Measurements from ENCODE around the gene ZNF648.
"Not testable (repeated sequence)": the region's sequence is repeated elsewhere in the genome, so short reads cannot be mapped to it uniquely, and the experiment has no call there.

ZNF648 gene, protein sequence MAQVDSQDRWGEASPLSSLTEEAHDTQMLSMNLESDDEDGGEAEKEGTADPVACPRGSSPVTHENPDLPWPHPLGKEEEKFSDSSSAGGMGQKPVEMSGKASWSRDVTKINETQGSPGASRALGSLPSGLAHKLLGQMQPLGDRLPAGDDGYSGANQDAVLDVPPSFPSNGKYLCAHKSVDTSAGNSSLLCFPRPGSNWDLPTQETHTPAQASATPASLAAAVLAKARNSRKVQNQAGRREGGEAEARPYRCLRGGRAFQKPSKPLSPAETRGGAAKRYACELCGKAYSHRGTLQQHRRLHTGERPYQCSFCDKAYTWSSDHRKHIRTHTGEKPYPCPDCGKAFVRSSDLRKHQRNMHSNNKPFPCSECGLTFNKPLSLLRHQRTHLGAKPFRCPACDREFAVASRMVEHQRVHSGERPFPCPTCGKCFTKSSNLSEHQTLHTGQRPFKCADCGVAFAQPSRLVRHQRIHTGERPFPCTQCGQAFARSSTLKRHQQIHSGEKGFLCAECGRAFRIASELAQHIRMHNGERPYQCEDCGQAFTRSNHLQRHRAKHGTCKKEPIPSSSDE

GRCh38 chr1:182061594-182061993, at the start of gene ZNF648:
ZNF648 (minus strand) TSS chr1:182061712; CDS start chr1:182058010, 3,702 bp downstream.
- no peak for DNase-seq

DNA sequence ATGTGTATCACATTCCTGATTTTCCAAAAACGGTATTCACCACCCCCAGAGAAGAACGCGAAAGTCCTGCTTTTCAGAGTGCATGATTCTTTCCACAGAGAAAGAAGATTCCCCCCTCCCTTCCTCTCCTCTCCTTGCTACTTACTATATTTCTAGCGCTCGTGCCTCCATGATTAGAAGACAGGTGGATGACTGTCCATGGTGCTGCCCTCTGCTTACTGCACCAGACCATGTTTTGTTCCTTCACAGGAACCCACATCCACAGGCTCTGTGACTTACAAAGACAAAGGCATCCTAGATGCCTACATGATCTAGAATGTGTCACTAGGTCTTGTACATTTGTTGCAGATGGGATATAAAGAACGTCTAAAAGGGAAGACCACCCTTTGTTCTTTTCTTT, 49.1 kb upstream of the ZNF648 start:
- no peak for DNase-seq

- no peak for DNase-seq
Observed at GRCh38 chr1:182109771-182110170, 48.3 kb upstream of the ZNF648 start.

DNA sequence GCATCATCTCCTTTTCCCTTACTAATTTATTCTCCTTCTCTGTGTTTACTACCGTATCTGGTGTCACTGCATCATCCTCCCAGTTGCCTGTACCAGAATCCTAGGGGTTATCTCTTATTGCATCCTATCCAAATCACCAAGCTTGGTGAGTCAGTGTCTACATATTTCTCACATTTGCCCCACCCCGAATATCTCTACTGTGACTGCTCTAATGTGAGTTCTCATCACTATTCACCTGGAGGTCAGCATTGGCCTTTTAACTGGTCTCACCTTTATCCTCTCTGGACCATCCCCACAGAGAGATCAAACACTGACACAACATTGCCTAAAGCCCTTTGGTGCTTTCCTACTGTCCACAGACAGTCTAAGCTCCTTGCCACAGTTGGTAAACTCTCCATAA, 45.7 kb upstream of the ZNF648 start:
- DNase-seq: no peak

GRCh38 chr1:182102043-182102416, 40.5 kb upstream of the ZNF648 start:
- no peak for DNase-seq

GRCh38 chr1:182101415-182102042, 40.0 kb upstream of the ZNF648 start:
- DNase-seq: no peak

- no peak for DNase-seq
Observed at GRCh38 chr1:182098301-182098700, 36.8 kb upstream of the ZNF648 start.

DNA sequence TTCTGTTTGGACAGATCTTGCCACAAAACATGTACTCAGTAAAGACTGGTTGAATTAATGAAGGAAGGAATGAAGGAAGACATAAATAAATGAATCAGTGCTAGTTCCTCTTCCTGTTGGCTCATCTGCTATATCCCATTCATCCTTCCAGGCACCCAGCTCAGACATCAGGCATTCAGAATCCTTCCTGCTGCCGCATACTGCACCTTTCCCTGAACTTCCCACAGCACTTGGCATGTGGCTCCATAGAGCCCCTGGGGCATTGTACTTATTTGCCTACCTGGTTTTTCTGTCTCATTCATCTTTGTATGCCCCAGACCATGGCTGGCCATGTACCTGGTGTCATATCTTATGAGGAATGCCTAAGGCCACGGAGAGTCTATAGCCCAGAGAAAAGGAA, 34.4 kb upstream of the ZNF648 start:
- DNase-seq: no peak

DNA sequence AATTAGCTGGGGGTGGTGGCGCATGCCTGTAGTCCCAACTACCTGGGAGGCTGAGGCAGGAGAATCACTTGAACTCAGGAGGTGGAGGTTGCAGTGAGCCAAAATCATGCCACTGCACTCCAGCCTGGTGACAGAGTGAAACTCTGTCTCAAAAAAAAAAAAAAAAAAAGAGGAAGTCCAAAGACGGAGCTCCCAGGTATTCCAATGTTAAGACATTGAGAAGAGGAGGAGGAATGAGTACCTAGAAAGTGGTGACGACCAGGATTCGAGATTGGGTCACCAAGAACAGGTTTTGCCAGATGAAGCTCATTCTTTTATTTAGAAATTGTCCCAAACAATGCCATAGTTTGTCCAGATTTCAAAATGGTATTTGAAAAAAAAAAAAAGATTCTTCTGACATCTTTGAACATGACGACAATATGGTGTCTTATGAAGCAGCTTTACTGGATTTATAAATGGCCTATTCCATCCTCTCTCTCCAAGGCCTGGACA, 33.0 kb upstream of the ZNF648 start:
- not testable (repeated sequence) for DNase-seq

GRCh38 chr1:182093781-182094180, 32.3 kb upstream of the ZNF648 start:
- DNase-seq: no peak

DNA sequence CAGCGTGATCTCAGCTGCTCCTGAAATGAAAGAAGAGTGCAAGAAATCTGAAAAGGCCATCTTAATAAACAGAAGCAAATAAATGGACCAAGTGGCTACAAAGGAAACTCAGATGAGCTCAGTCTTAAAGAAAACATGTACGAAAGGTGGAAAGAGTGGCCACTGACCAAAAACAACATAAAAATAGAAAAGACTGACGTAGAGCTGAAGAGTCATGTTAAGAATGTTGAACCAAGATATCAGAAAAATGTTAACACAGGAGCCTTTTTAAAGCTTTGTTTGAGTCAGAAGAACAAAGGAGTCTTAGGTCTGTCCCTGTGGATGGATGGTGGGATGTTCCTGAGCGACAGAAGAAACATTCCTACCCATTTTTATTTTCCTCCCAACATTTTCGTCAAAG, 30.8 kb upstream of the ZNF648 start:
- DNase-seq: no peak

GRCh38 chr1:182091083-182091482, 29.6 kb upstream of the ZNF648 start:
- no peak for DNase-seq

- DNase-seq: no peak
Observed at GRCh38 chr1:182087719-182088350, 26.3 kb upstream of the ZNF648 start.

DNA sequence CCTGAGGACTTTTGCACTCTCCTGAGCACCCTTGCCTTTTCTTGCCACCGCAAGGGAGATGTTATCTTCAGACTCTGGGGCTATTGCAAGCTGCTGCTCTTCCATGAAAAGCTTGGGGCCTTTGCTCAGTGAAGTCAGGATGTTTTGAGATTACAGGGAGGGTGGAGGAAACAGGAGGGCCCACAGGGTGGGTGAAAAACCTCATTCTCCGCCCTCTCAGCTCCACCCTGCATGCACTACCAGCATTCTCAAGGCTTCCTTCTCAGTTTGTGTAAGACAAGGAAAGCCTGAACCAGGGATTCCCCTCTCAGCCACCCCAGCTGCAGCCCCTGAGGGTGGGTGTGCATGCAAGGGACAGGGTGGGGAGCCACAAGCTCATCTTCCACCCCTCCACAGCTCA, 25.8 kb upstream of the ZNF648 start:
- DNase-seq: no peak

- no peak for DNase-seq
Observed at GRCh38 chr1:182086620-182087019, 25.1 kb upstream of the ZNF648 start.

- no peak for DNase-seq
Observed at GRCh38 chr1:182086136-182086535, 24.6 kb upstream of the ZNF648 start.

DNA sequence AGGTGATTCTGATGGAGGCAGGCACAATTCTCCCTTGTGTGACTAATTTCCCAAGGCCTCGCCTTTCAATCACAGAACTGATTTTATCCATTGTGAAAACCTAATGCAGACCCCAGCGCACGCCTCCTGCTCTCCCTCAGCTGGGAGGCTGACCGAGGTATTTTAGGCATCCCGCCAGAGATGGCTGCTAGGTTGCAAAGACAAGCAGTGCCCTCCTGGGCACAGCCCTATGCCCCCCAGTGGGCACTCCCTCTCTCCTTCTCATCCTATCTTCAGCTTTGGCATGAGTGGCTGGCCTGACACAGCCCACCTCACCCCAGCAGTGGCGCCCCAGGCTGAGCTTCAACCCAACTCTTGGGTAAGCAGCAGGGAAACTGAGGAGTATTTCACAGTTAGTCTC, 24.2 kb upstream of the ZNF648 start:
- no peak for DNase-seq

GRCh38 chr1:182084487-182085316, 23.2 kb upstream of the ZNF648 start:
- DNase-seq: peak; percentile 49

- no peak for DNase-seq
Observed at GRCh38 chr1:182083851-182084486, 22.5 kb upstream of the ZNF648 start.

DNA sequence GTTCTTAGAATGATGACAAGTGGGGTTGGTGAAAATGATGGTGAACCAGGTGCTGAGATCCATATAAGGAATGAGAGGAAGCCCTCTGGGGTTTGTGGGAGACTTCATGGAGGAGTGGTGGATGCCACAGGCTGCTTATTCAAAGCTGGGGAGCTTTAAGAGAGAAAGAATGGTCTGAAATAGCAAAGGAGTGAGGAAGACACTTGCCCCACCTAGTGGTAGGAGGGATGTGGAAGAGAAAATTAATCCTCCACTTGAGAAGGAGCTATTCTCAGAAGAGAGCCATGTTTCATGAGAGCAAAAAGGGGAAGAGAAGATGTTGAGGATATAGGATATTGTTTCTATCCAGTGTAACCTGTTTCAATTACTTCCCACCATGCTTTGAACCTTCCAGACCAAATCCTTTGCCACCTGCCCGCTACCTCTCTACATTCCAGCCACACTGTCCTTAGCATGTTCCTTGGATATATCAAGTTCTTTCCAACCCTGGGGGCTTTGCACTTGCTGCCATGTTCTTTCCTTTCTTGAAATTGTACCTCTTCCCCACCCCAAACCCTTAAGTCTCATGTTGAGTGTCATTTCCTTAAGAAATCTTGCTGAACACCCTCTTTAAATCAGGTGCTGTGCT, 19.6 kb upstream of the ZNF648 start:
- DNase-seq: peak; percentile 55

- DNase-seq: no peak
Observed at GRCh38 chr1:182080040-182080439, 18.5 kb upstream of the ZNF648 start.

DNA sequence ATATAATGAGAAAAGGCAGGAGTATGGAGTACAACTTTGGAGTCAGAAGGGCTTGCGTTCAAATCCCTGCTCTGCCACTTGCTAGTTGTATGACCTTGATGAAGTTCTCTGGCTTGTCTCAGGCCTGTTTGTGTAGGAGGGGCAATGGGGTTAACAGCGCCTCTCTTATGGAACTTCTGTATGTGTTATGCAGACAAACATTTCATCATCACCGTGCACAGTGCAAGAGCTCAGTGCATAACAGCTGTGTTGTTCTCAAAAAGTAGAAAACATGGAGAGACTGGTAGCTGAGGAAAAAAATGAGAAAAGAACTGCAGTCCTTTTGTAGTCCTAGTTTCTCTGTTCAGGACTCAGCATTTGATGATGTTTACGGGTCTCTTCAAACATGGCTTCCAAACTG, 10.4 kb upstream of the ZNF648 start:
- DNase-seq: no peak

Data from NCI-H187 treated with DMSO at 0.1 percent for 48 hours (cell line).